Stimulated activated CD8-positive, alpha-beta memory T cell treated with anti-CD3 and anti-CD28 coated beads, Interleukin-4, amount 100 ng/mL, for 4 hours (primary cell): ENCODE measurements around the gene NFKBIL1.
A peak's percentile ranks its signal among the peaks of the same experiment; 100 is the strongest.
"Not testable (repeated sequence)": the region's sequence is repeated elsewhere in the genome, so short reads cannot be mapped to it uniquely, and the experiment has no call there.

Experiments
- DNase-seq, 2 donors: peaks; one replicate each; pipeline ENCODE4 v3.0.0-alpha.2; 2020; ENCODE audit warnings: low read depth in 2 of 2, low spot score in 1 of 2

The NFKBIL1 gene

GRCh38 chr6:31579546-31580437 lies 32.4 kb downstream of the NFKBIL1 start:
- DNase-seq: no peak

- DNase-seq: no peak
These were observed 33.0 kb downstream of the NFKBIL1 start for GRCh38 chr6:31580438-31580740.

DNA sequence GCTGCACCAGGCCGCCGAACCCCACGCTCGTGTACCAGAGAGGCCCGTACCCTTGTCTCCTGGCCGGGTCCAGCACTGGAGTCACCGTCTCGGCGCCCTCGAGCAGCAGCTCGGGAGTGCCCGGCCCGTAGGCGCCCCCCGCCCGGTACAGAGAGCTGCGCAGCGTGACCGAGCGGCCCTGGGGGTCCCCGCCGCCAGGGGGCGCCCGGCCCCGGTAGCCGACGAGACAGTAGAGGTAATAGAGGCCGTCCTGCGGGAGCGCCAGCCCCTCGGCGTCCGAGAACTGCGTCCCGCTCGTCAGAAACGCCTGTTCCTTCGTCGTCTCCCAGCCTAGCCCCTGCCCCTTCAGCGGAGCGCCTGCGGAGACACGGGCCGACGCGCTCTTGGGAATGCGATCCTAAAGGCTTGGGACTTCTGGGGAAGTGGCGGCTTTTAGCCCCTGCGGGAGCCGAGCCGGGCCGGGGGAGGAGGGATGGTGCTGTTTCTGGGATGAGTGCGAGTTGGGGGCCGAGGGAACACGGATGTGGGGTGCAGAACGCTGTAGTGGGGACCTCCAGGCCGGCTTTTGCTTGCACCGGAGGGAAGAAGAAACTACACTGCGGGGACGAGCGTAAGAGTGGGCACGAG lies 33.5 kb downstream of the NFKBIL1 start:
- DNase-seq: peak; percentile 74 to 79

GRCh38 chr6:31581434-31582229 lies 34.2 kb downstream of the NFKBIL1 start:
- DNase-seq: no peak

- no peak for DNase-seq
These were observed 34.8 kb downstream of the NFKBIL1 start, which contains the start of gene LTB for GRCh38 chr6:31582230-31582643. Gene LTB (minus strand): TSS chr6:31582424. CDS start chr6:31582417, 7 bp downstream.

- no peak for DNase-seq
These were observed 38.1 kb downstream of the NFKBIL1 start for GRCh38 chr6:31585491-31585890.

GRCh38 chr6:31586008-31586407 lies 38.6 kb downstream of the NFKBIL1 start, which contains the start of gene LST1:
Gene LST1 (plus strand): TSS chr6:31586277. CDS start chr6:31587300, 1,023 bp downstream.
- no peak for DNase-seq

GRCh38 chr6:31586599-31587281 lies 39.3 kb downstream of the NFKBIL1 start:
- DNase-seq: no peak

GRCh38 chr6:31587791-31588777 lies 40.7 kb downstream of the NFKBIL1 start:
- no peak for DNase-seq

GRCh38 chr6:31588871-31589650 lies 41.7 kb downstream of the NFKBIL1 start:
- DNase-seq: no peak

DNA sequence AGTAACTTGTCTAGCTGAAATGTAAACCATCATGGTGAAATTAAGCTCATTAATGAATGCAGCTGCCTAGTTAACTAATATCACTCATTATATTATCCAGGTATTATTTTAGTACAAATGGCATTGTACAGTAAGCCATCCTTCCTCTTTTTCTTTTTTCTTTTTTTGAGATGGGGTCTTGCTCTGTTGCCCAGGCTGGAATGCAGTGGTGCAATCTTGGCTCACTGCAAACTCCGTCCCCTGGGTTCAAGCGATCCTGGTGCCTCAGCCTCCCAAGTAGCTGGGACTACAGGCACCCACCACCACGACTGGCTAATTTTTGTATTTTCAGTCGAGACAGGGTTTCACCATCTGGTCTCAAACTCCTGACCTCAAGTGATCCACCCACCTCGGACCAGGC lies 43.3 kb downstream of the NFKBIL1 start:
- DNase-seq: not testable (repeated sequence)

- DNase-seq: no peak
These were observed 45.0 kb downstream of the NFKBIL1 start for GRCh38 chr6:31592396-31592771.

- no peak for DNase-seq
These were observed 49.6 kb downstream of the NFKBIL1 start for GRCh38 chr6:31597006-31597405.

- DNase-seq: no peak
These were observed 59.9 kb downstream of the NFKBIL1 start for GRCh38 chr6:31607317-31607716.
